Gastroesophageal sphincter (tissue), 3 donors: ENCODE results near the gene CYS1.

Experiments
- POLR2A ChIP-seq, 2 donors: fragments of 450-650 bp; IDR thresholded peaks; one replicate each; pipeline ENCODE4 v1.6.1; 2017; ENCODE audit warnings: antibody characterized with exemption in 2 of 2, mild to moderate bottlenecking in 2 of 2, moderate library complexity in 1 of 2
- POLR2AphosphoS5 ChIP-seq: sonication (generic); formaldehyde crosslinking; IDR thresholded peaks from one replicate; pipeline ENCODE4 v1.6.1; 2017; ENCODE audit warnings: antibody characterized with exemption
- TF ChIP-seq, protein P1 (sequence below), 4 experiments: fragments of 200-600 bp in 2 of 4; fragments of 450-650 bp in 2 of 4; sonication (generic) in 1 of 4; IDR thresholded peaks; one replicate each; pipeline ENCODE4 v1.5.1; 2017 to 2019; ENCODE audit warnings: antibody characterized with exemption in 4 of 4, mild to moderate bottlenecking in 2 of 4, moderate library complexity in 2 of 4

DNA sequence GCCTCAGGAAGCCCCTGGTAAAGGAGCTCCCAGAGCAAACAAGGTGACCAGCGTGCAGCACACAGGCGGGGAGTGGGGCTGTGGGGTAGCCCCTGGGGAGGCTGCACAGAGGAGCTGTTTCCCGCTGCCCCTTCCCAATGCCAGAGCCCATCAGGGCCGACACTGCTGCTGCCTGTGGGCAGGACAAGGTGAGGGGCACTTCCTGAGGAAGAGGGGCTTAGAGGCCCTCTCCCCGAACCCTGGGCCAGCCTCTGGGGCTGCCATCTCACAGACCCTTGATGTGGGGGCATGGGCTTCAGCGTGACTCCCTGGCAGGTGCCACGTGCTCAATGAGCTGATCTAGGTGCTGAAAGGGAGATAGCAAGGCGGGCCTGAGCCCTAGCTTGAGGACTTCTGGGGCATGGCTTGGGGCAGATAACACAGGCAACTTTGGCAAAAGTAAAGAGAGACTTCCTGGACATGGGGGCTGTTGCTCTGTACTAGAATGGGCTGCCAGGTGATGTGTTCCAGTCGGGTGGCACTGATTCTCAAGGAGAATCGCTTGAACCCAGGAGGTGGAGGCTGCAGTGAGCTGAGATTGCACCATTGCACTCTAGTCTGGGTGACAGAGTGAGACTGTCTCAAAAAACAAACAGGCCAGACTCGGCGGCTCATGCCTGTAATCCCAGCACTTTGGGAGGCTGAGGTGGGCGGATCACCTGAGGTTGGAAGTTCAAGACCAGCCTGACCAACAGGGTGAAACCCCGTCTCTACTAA is 46.8 kb downstream of the CYS1 start:
- TF ChIP-seq, protein P1, sequence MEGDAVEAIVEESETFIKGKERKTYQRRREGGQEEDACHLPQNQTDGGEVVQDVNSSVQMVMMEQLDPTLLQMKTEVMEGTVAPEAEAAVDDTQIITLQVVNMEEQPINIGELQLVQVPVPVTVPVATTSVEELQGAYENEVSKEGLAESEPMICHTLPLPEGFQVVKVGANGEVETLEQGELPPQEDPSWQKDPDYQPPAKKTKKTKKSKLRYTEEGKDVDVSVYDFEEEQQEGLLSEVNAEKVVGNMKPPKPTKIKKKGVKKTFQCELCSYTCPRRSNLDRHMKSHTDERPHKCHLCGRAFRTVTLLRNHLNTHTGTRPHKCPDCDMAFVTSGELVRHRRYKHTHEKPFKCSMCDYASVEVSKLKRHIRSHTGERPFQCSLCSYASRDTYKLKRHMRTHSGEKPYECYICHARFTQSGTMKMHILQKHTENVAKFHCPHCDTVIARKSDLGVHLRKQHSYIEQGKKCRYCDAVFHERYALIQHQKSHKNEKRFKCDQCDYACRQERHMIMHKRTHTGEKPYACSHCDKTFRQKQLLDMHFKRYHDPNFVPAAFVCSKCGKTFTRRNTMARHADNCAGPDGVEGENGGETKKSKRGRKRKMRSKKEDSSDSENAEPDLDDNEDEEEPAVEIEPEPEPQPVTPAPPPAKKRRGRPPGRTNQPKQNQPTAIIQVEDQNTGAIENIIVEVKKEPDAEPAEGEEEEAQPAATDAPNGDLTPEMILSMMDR (IDR thresholded peaks at IDR 0.05): no peak
- no peak for TF ChIP-seq POLR2A (IDR thresholded peaks at IDR 0.05)
- no peak for TF ChIP-seq POLR2AphosphoS5
